K562 (cell line): ENCODE data around the gene DCAF4L1. TPM values are rescaled to one million over a fixed set of nuclear protein-coding genes. Genes with fewer than 3 reads are reported as not detected.

Experiments
- ASH1L ChIP-seq: fragments of 450-650 bp; IDR thresholded peaks from 2 replicates; pipeline ENCODE4 v1.6.1; 2018; ENCODE audit warnings: borderline replicate concordance, mild to moderate bottlenecking, low read depth; ENCODE audit not compliant: partially characterized antibody
- BCOR ChIP-seq: fragments of 450-650 bp; IDR thresholded peaks from 2 replicates; pipeline ENCODE4 v1.6.1; 2016
- FOXA3 ChIP-seq, 2 experiments: fragments of 450-650 bp in 1 of 2; sonication (generic) in 1 of 2; formaldehyde crosslinking; IDR thresholded peaks in 1 of 2; conservative IDR thresholded peaks in 1 of 2; 2 replicates each; pipeline versions ENCODE4 v1.4.0 to v1.8.0; 2020 to 2022; ENCODE audit warnings: mild to moderate bottlenecking in 2 of 2, missing genetic modification reagents in 1 of 2
- MGA ChIP-seq: fragments of 450-650 bp; IDR thresholded peaks from 2 replicates; pipeline ENCODE4 v1.6.1; 2016; ENCODE audit warnings: mild to moderate bottlenecking, moderate library complexity
- MYNN ChIP-seq, 2 experiments: sonication (generic); formaldehyde crosslinking in 1 of 2; IDR thresholded peaks; 2 replicates each; pipeline versions ENCODE4 v1.5.0 to v1.6.1; 2016 to 2020; ENCODE audit warnings: antibody characterized with exemption in 1 of 2, missing genetic modification reagents in 1 of 2
- NFIC ChIP-seq: fragments of 450-650 bp; IDR thresholded peaks from 2 replicates; pipeline ENCODE4 v1.6.1; 2017; ENCODE audit warnings: mild to moderate bottlenecking, inconsistent platforms
- NR2C1 ChIP-seq, 2 experiments: fragments of 450-650 bp; IDR thresholded peaks; 2 replicates each; pipeline ENCODE4 v1.6.1; 2017; ENCODE audit warnings: mild to moderate bottlenecking in 2 of 2, antibody characterized with exemption in 1 of 2, inconsistent platforms in 1 of 2, missing compliant biosample characterization in 1 of 2, missing genetic modification characterization in 1 of 2
- POLR2AphosphoS5 ChIP-seq: IDR thresholded peaks from 2 replicates; pipeline ENCODE4 v1.6.1; 2011; ENCODE audit warnings: mild to moderate bottlenecking, low read depth, low read length, moderate library complexity; ENCODE audit not compliant: control insufficient read depth, insufficient read depth
- RB1 ChIP-seq: fragments of 450-650 bp; IDR thresholded peaks from 2 replicates; pipeline ENCODE4 v1.6.1; 2017; ENCODE audit warnings: low read depth, mild to moderate bottlenecking
- SRSF9 ChIP-seq: fragments of 200-400 bp; formaldehyde crosslinking; IDR thresholded peaks from 2 replicates; pipeline ENCODE4 v1.6.1; 2017; ENCODE audit warnings: low read depth, low read length, borderline replicate concordance
- TBP ChIP-seq: optimal IDR thresholded peaks from 2 replicates; pipeline ENCODE3; 2011; ENCODE audit warnings: low read depth, low read length, improper control_type of control experiment
- ZBED1 ChIP-seq: IDR thresholded peaks from 2 replicates; pipeline ENCODE4 v1.6.1; 2014
- ZBTB7A ChIP-seq: IDR thresholded peaks from 2 replicates; pipeline ENCODE4 v1.6.1; 2011; ENCODE audit warnings: low read depth, mild to moderate bottlenecking, low read length, moderate library complexity, borderline replicate concordance; ENCODE audit not compliant: control insufficient read depth
- ZFP30 ChIP-seq: fragments of 250-450 bp; sonication (Bioruptor Pico); IDR thresholded peaks from 2 replicates; pipeline ENCODE4 v1.8.0; 2022; ENCODE audit warnings: moderate library complexity, mild to moderate bottlenecking, inconsistent platforms, borderline replicate concordance
- ZNF124 ChIP-seq: sonication (generic); formaldehyde crosslinking; IDR thresholded peaks from 2 replicates; pipeline ENCODE4 v1.8.1; 2022; ENCODE audit warnings: missing genetic modification reagents
- ZNF436 ChIP-seq: fragments of 250-450, 450-650 bp; sonication (Bioruptor Pico); formaldehyde crosslinking; IDR thresholded peaks from 2 replicates; pipeline ENCODE4 v1.7.0; 2020; ENCODE audit warnings: mild to moderate bottlenecking
- ZNF764 ChIP-seq: fragments of 250-450 bp; sonication (Bioruptor Pico); IDR thresholded peaks from 2 replicates; pipeline ENCODE4 v1.4.0; 2020; ENCODE audit warnings: low read depth, mild to moderate bottlenecking, moderate library complexity
- polyA plus RNA-seq, 8 experiments: library from polyadenylated mRNA; depleted of rRNA in 4 of 8; stranded (reverse) in 5 of 8; unstranded in 3 of 8; fragments of >200 nt; fragmentation: Nextera tagmentation in 2 of 8; fragmentation: Illumina TruSeq in 1 of 8; extraction: Ambion mirVana in 2 of 8; extraction: Trizol in 1 of 8; gene quantifications; 2 replicates each; pipeline versions ENCODE4 v1.2.1 to v1.2.3, GENCODE V29; 2011 to 2014; ENCODE audit warnings: inconsistent platforms in 1 of 8, missing spikeins in 1 of 8
- total RNA-seq, 7 experiments: library from RNA; depleted of rRNA in 6 of 7; stranded (reverse); fragments of >200 nt in 6 of 7; fragmentation: Illumina TruSeq in 2 of 7; extraction: Trizol in 2 of 7; gene quantifications; 2 replicates each; pipeline versions ENCODE4 v1.2.1 to v1.2.3, GENCODE V29; 2011 to 2021; ENCODE audit warnings: low replicate concordance in 1 of 7

The DCAF4L1 gene
- total and polyA plus RNA-seq, 9 of the 15 experiments (the other 6 are each of a cell fraction or from before 2014, with no cell fraction given): 0.17 to 0.64 (median 0.36) TPM

- TF ChIP-seq ZNF764 (CRISPR knock-in tag): no peak
- peak; percentile 44; the same call in 1 of the 2 replicates for TF ChIP-seq RB1
- no peak for TF ChIP-seq ZNF436 (CRISPR knock-in tag)
- TF ChIP-seq NR2C1 (IDR thresholded peaks at IDR 0.05): peak; percentile 99
- TF ChIP-seq NR2C1 (tag; IDR thresholded peaks at IDR 0.05): peak; percentile 100
- TF ChIP-seq FOXA3 (CRISPR knock-in tag; conservative IDR thresholded peaks at IDR 0.05 in 1 of 2, IDR thresholded peaks at IDR 0.05 in 1 of 2): no peak
- TF ChIP-seq TBP: peak; percentile 76
- peak; percentile 48; the same call in 1 of the 2 replicates for TF ChIP-seq ZBTB7A
- no peak for TF ChIP-seq SRSF9
- no peak for TF ChIP-seq MGA
- TF ChIP-seq ASH1L: peak; percentile 69
- no peak for TF ChIP-seq ZNF124 (CRISPR knock-in tag)
- peak; percentile 30; the same call in 1 of the 2 replicates for TF ChIP-seq NFIC
- no peak for TF ChIP-seq MYNN (IDR thresholded peaks at IDR 0.05)
- TF ChIP-seq MYNN (CRISPR knock-in tag; IDR thresholded peaks at IDR 0.05): no peak
- TF ChIP-seq ZBED1: no peak
- no peak for TF ChIP-seq ZFP30 (CRISPR knock-in tag)
- peak; percentile 73 for TF ChIP-seq POLR2AphosphoS5
- TF ChIP-seq BCOR: no peak; the same call in 1 of the 2 replicates
Measured at GRCh38 chr4:41934901-41935651, 46.5 kb upstream of the DCAF4L1 start, which contains the start of gene TMEM33 (continued).
